Rectal smooth muscle tissue (tissue), 1 donor: Measurements from ENCODE around the gene ESRRB.

Experiments
- H3K27ac ChIP-seq: one replicate; pipeline ENCODE4 v1.7.0; 2013; ENCODE audit warnings: low read depth, low read length, inconsistent platforms
- H3K27me3 ChIP-seq: one replicate; pipeline ENCODE4 v1.7.0; 2013; ENCODE audit warnings: low read length; ENCODE audit not compliant: control insufficient read depth, insufficient read depth
- H3K36me3 ChIP-seq: one replicate; pipeline ENCODE4 v1.7.0; 2013; ENCODE audit warnings: low read length; ENCODE audit not compliant: control insufficient read depth, insufficient read depth
- H3K4me1 ChIP-seq: one replicate; pipeline ENCODE4 v1.7.0; 2013; ENCODE audit warnings: low read length; ENCODE audit not compliant: control insufficient read depth, insufficient read depth
- H3K4me3 ChIP-seq: one replicate; pipeline ENCODE4 v1.7.0; 2013; ENCODE audit warnings: low read length
- H3K9ac ChIP-seq: one replicate; pipeline ENCODE4 v1.7.0; 2013; ENCODE audit warnings: low read length

ESRRB gene

DNA sequence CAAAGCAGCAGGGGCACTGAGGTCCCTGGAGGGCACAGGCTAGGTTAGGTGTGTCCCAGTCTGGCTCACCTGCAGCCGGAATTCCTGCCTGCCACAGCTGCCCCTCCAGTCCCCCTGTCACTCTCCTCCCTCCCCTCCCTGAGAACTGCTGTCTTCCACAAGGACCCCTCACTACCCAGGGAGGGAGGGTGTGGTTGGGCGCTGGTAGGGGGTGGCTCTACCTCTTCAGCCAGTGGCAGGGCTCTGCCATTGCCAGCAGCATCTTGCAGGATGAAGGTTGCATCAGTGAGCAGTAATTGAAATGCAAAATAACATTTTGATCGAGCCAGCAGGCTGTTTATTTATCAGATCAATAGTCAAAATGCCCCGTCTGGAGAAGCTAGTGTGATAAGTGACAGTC lies 45.7 kb downstream of the ESRRB start:
- Histone ChIP-seq H3K36me3 (no peaks in the 10 kb centered on the region), H3K4me3 (no peak overlapping the region), H3K27me3 (no peaks in the 10 kb centered on the region), H3K9ac (no peak overlapping the region), H3K27ac (no peak overlapping the region), H3K4me1 (no peaks in the 10 kb centered on the region)

DNA sequence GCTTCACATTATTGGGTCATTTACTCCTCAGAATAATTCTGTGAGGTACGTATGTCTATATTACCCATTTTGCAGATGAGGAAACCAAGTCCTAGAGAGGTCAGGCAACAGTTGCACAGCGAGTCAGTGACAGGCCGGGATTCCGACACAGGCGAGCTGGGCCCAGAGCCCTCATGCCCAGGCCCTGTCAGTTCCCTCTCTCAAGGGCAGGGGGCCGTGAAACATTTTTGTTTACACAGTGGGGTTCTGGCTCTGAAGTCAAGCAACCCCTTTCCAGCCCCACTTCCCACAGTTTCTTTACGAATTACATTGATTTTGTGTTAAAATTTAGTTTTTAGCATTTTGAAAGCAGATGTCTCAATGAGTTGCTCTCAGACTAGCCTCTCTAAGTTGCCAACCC lies 46.7 kb downstream of the ESRRB start:
- no peaks in the 10 kb centered on the region for H3K4me1 ChIP-seq
- no peak overlapping the region for H3K9ac ChIP-seq
- no peak overlapping the region for H3K27ac ChIP-seq
- no peak overlapping the region for H3K4me3 ChIP-seq
- H3K27me3 ChIP-seq: no peaks in the 10 kb centered on the region
- no peaks in the 10 kb centered on the region for H3K36me3 ChIP-seq

DNA sequence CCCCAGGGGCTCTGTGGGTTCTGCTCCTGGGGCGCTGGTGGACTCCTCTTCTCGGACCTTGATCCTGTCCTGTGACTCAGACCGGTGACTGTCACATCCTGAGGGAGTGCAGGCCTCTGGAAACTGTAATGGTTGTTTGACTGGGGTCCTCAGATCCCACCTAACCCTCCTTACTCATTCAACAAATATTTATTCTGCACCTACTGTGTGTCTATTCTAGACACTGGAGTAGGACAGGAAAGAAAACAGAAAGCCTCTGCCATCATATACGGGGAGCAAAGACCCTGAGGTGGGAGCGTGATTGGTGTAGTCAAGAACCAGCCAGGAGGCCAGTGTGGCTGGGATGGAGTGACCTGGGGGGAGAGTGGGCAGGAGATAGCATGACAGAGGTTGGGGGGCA lies 47.6 kb downstream of the ESRRB start:
- Histone ChIP-seq H3K27me3 (no peaks in the 10 kb centered on the region), H3K27ac (no peak overlapping the region), H3K9ac (no peak overlapping the region), H3K36me3 (no peaks in the 10 kb centered on the region), H3K4me1 (no peaks in the 10 kb centered on the region), H3K4me3 (no peak overlapping the region)

DNA sequence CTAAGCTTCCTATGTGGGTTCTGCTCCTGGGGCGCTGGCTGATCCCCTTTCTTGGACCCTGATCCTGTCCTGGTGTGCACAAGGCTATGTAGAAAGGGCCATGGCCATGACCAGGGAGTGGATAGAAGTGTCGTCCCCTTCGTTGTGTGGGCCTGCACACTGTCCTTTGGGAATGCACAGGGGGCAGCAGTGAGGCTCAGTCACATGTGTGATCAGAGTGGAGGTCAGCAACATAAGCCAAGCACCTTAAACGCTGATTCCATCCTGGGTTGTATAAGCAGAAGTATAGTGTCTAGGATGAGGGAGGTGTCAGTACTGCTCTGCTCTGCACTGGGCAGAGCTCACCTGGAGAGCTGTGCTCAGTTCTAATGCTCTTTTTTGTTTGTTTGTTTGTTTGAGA lies 48.4 kb downstream of the ESRRB start:
- no peak overlapping the region for H3K9ac ChIP-seq
- H3K4me1 ChIP-seq: no peaks in the 10 kb centered on the region
- no peak overlapping the region for H3K4me3 ChIP-seq
- no peaks in the 10 kb centered on the region for H3K36me3 ChIP-seq
- H3K27me3 ChIP-seq: no peaks in the 10 kb centered on the region
- H3K27ac ChIP-seq: no peak overlapping the region

DNA sequence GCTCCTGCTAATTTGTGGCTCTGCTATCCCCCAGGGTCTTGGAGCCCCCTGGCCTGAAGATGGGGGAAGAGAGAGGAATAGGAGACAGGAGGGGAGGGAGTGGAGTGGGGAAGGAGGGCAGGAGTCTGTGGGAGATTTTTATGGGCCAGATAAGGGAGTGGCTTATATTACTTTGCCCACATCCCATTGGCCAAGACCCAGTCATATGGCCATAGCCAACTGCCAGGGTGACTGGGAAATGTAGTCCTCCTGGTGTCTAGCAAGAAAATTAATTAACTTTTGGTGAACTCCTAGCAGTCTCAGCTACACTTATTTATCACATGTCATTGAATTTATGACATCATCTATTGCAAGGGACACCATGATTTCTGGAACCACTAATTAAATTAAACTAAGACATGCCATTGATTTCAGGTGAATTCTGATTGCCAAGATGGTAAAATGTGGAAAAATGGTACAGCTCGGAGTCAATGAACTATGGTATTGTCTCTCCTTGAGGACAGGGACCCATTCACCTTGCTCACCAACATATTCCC lies 50.3 kb downstream of the ESRRB start:
- no peaks in the 10 kb centered on the region for H3K36me3 ChIP-seq
- no peak overlapping the region for H3K27ac ChIP-seq
- no peak overlapping the region for H3K9ac ChIP-seq
- no peak overlapping the region for H3K4me3 ChIP-seq
- H3K4me1 ChIP-seq: no peaks in the 10 kb centered on the region
- no peaks in the 10 kb centered on the region for H3K27me3 ChIP-seq

DNA sequence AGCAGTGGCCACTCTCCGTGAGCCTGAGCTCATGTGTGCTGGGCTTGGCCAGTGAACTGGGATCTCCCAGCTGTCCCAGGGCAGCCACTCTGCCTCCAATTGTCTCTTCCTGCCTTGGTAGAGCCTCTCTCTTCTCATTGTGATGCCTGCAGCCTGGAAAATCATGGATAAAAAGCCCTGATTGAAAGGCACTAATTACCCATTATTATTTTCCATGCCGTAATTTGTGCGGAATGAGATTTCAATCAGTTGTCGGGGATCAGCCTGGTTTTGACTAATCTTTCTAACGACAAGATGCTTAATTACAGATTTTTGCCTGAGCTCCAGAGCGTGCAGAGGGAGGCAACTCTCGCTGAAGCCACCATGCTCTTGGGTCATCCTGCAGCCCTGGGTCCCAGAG lies 52.7 kb downstream of the ESRRB start:
- Histone ChIP-seq H3K4me3 (no peak overlapping the region), H3K36me3 (no peaks in the 10 kb centered on the region), H3K27me3 (no peaks in the 10 kb centered on the region), H3K27ac (no peak overlapping the region), H3K9ac (no peak overlapping the region), H3K4me1 (no peaks in the 10 kb centered on the region)

DNA sequence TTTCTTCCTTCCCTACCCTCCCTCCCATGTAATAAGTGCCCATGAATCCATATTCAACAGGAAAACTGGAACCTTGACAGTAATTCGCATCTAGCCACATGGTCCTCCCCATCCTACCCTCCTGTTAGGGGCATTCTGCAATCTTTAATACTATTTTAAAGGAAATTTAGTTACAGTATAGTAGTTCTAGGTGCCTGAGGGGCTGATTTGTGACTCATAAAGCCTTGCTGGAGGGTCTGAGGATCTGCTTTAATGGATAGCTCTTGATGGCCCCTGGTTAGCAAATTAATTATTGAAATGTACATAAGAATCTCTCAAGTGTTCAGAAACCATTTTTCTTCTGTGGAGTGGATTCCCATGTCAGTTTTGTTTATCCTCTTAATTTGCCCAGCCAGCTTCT lies 54.1 kb downstream of the ESRRB start:
- Histone ChIP-seq H3K9ac (no peak overlapping the region), H3K27ac (no peak overlapping the region), H3K4me3 (no peak overlapping the region), H3K36me3 (no peaks in the 10 kb centered on the region), H3K27me3 (no peaks in the 10 kb centered on the region), H3K4me1 (no peaks in the 10 kb centered on the region)

DNA sequence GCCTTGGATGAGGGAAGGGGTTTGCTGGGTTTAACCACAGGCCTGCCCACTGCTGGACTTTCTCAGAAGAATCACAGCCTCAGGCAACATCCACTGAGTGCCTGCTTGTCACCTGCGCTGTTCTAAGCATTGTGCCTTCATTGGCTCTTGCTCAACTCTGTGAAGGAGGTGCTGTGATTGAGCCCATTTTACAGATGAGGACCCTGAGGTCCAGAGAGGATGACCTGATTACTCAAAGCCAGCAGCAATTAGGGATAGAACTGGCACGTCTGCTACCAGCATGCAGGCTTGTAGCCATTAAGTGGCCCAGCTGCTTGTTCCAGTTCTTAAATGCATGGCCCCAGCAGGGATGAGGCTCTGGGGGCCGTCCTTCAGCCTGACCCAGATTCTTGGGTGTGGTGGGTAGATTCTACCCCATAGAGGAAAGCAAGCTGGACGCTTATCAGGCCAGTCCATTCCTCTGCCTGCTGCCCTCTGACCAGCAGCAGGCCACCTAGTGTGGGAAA lies 54.6 kb downstream of the ESRRB start:
- no peaks in the 10 kb centered on the region for H3K4me1 ChIP-seq
- H3K9ac ChIP-seq: no peak overlapping the region
- H3K4me3 ChIP-seq: no peak overlapping the region
- H3K36me3 ChIP-seq: no peaks in the 10 kb centered on the region
- no peak overlapping the region for H3K27ac ChIP-seq
- no peaks in the 10 kb centered on the region for H3K27me3 ChIP-seq

DNA sequence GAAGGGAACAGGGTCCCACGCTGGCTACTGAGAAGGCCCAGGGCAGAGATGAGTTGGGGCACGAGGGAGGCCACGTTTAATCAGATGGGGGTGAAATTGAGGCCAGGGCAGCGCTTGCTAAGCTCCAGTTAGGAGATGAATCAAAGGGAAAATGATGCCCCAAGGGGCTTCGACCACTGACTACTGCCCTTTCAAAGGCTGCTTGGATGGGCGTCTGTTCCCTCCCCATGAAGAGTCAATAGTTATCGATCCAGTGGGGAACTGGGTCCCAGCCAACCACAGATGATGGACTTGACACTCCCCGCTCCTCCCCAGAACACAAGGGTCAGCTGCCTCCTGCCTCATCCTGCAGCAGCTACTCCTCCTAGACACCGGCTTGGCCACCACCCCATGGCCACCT lies 55.6 kb downstream of the ESRRB start:
- H3K27me3 ChIP-seq: no peaks in the 10 kb centered on the region
- no peaks in the 10 kb centered on the region for H3K36me3 ChIP-seq
- no peak overlapping the region for H3K4me3 ChIP-seq
- no peak overlapping the region for H3K9ac ChIP-seq
- no peak overlapping the region for H3K27ac ChIP-seq
- H3K4me1 ChIP-seq: no peaks in the 10 kb centered on the region

DNA sequence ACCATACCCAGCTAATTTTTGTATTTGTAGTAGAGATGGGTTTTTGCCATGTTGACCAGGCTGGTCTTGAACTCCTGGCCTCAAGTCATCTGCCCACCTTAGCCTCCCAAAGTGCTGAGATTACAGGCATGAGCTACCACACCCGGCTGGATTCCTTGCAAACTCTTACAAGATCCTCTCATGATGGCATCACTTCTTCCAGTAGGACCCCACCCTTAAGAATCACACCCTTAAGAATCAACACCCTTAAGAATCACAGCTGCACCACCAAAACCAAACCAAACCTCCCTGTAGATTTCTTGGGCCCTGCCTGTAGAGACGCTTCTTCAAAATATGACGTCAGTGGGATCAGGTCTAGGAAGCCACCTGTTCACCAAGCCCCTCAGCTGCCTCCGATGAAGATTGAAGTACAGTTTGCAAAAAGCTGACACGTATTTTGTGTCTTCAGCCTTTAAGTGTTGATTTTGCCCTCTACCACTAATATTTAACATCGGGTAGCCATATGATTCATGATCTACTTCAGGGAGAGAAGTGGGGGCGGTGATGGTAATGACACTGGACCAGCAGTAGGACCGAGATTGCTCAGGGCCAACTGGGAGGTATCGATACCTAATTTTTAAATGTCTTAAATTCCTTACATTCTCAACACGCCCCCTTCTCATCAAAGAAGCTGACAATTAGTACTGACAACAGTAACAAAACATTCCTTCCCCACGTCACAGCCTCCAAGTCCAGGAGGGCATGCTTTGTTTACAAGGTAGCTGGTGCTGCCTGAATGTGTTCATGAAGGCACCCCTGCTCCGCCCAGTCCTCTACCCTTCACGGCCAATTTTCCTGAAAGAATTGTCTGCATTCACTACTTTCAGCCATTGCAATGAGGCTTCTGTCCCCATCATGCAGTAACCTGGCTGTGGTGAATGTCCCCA lies 57.2 kb downstream of the ESRRB start:
- no peak overlapping the region for H3K9ac ChIP-seq
- no peaks in the 10 kb centered on the region for H3K4me1 ChIP-seq
- H3K36me3 ChIP-seq: no peaks in the 10 kb centered on the region
- no peak overlapping the region for H3K4me3 ChIP-seq
- no peak overlapping the region for H3K27ac ChIP-seq
- no peaks in the 10 kb centered on the region for H3K27me3 ChIP-seq

DNA sequence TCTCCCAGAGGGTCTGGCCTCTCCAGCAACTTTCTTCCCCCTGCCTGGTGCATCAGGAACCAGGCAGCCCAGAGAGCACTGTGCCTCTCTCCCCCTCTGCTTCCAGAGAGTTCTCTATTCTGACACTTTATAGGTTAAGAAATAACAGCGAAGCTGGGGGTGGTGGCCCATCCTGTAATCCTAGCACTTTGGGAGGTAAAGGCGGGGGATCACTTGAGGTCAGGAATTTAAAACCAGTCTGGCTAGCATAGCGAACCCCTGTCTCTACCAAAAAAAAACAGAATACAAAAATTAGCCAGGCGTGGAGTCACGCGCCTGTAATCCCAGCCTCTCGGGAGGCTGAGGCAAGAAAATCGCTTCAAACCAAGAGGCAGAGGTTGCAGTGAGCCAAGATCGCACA lies 58.3 kb downstream of the ESRRB start:
- no peaks in the 10 kb centered on the region for H3K36me3 ChIP-seq

DNA sequence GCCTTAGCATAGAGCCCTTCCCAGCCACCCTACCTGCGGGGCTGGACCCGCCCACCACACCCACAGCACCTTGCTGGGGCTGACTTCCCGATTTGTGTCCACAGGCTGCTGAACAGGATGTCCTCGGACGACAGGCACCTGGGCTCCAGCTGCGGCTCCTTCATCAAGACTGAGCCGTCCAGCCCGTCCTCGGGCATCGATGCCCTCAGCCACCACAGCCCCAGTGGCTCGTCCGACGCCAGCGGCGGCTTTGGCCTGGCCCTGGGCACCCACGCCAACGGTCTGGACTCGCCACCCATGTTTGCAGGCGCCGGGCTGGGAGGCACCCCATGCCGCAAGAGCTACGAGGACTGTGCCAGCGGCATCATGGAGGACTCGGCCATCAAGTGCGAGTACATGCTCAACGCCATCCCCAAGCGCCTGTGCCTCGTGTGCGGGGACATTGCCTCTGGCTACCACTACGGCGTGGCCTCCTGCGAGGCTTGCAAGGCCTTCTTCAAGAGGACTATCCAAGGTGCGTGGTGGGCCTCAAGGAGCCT lies 63.4 kb downstream of the ESRRB start:
- Histone ChIP-seq H3K36me3 (no peaks in the 10 kb centered on the region), H3K27ac (no peak overlapping the region), H3K27me3 (no peaks in the 10 kb centered on the region), H3K4me1 (no peaks in the 10 kb centered on the region), H3K9ac (no peak overlapping the region), H3K4me3 (no peak overlapping the region)

More for the DNA sequence above, 58.3 kb downstream of the ESRRB start:
- H3K27me3 ChIP-seq: no peaks in the 10 kb centered on the region
- no peaks in the 10 kb centered on the region for H3K4me1 ChIP-seq
- no peak overlapping the region for H3K27ac ChIP-seq
- H3K4me3 ChIP-seq: no peak overlapping the region
- no peak overlapping the region for H3K9ac ChIP-seq
